Duodenal mucosa (tissue), 2 donors: Measurements from ENCODE around the gene FCHSD2.
"Not testable (repeated sequence)": the region's sequence is repeated elsewhere in the genome, so short reads cannot be mapped to it uniquely, and the experiment has no call there.

Experiments used
- H3K27ac ChIP-seq: one replicate; pipeline ENCODE4 v1.7.0; 2013; ENCODE audit warnings: low read depth, low read length
- H3K27me3 ChIP-seq, 2 donors: one replicate each; pipeline ENCODE4 v1.7.0; 2013; ENCODE audit warnings: low read length in 2 of 2, control low read depth in 1 of 2; ENCODE audit not compliant: insufficient read depth in 2 of 2, control insufficient read depth in 1 of 2
- H3K36me3 ChIP-seq, 2 donors: one replicate each; pipeline ENCODE4 v1.7.0; 2013; ENCODE audit warnings: low read length in 2 of 2, control low read depth in 1 of 2; ENCODE audit not compliant: insufficient read depth in 2 of 2, control insufficient read depth in 1 of 2
- H3K4me1 ChIP-seq, 2 donors: one replicate each; pipeline ENCODE4 v1.7.0; 2013; ENCODE audit warnings: low read length in 2 of 2, control low read depth in 1 of 2; ENCODE audit not compliant: insufficient read depth in 2 of 2, control insufficient read depth in 1 of 2
- H3K4me3 ChIP-seq, 2 donors: one replicate each; pipeline ENCODE4 v1.7.0; 2013; ENCODE audit warnings: low read length in 2 of 2, low read depth in 1 of 2
- H3K9ac ChIP-seq, 2 donors: one replicate each; pipeline ENCODE4 v1.7.0; 2013; ENCODE audit warnings: low read length in 2 of 2, low read depth in 1 of 2
- H3K9me3 ChIP-seq, 2 donors: one replicate each; pipeline ENCODE4 v1.7.0; 2013; ENCODE audit warnings: low read length in 2 of 2, control low read depth in 1 of 2; ENCODE audit not compliant: control insufficient read depth in 1 of 2

Gene FCHSD2

DNA sequence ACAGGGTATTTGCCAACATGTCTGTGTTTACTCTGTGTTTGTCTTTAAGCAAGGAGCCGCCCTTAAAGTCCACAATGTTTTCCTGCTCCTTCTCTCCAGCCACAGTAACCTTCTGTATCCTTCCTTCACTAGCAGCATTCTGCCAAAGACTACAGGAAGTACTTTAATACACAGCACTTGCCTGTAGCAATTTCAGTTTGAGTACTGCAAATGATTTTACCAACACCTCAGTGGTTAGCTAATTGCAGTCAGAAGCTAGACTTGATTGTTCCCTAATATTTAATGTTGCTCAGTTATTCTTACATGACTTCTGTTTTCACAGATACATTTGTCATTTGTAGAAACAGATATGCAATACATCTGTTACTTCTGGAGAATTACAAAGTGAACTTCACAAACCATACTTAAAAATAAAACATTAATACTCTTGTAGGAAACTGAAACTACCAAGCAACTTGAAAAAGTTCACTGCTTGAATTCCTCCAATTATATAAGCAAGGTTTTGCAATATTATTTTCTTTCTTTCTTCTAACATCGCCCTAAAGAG, 69.1 kb downstream of the FCHSD2 start:
- Histone ChIP-seq H3K36me3 (no peaks in the 10 kb centered on the region), H3K27ac (peak overlapping the region; percentile 43), H3K27me3 (no peaks in the 10 kb centered on the region), H3K4me1 (peaks cover 7 to 12% of the 10 kb centered on the region in 2 donors), H3K4me3 (peak overlapping the region in 1 of 2 donors; percentile 16), H3K9ac (peak overlapping the region in 1 of 2 donors; percentile 13), H3K9me3 (peaks cover 0 to 2% of the 10 kb centered on the region in 2 donors)

DNA sequence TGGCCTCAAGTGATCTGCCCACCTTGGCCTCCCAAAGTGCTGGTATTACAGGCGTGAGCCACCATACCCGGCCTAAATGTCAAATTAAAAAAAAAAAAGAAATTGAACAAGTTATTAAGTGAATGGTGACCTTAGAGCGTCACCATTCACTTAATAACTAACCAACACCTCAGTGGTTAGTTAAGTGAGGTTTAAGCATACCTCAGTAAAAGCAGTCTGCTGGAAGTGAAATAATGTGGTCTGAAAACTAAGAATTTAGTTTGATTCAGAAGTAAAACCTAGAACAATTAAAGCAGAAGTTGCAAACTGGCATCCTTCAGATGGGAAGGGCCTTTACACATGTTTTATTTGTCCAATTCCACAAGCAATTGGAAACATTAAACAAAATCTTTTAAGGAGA, 71.5 kb downstream of the FCHSD2 start:
- Histone ChIP-seq H3K36me3 (no peaks in the 10 kb centered on the region), H3K4me1 (peaks cover 7 to 12% of the 10 kb centered on the region in 2 donors), H3K27ac (no peak overlapping the region), H3K9me3 (no peaks in the 10 kb centered on the region), H3K9ac (no peak overlapping the region), H3K27me3 (no peaks in the 10 kb centered on the region), H3K4me3 (no peak overlapping the region)

DNA sequence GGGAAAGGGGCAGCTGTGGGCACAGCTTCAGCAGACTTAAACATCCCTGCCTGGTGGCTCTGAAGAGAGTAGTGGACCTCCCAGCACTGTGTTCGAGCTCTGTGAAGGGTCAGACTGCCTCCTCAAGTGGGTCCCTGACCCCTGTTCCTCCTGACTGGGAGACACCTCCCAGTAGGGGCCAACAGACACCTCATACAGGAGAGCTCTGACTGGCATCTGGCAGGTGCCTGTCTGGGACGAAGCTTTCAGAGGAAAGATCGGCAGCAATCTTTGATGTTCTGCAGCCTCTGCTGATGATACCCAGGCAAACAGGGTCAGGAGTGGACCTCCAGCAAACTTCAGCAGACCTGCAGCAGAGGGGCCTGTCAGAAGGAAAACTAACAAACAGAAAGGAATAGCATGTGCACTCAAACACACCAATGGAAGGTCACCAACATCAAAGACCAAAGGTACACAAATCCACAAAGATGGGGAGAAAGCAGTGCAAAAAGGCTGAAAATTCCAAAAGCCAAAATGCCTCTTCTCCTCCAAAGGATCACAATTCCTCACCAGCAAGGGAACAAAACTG, 80.2 kb downstream of the FCHSD2 start:
- H3K4me1 ChIP-seq, H3K27me3 ChIP-seq, H3K36me3 ChIP-seq, H3K9me3 ChIP-seq, H3K27ac ChIP-seq, H3K4me3 ChIP-seq, H3K9ac ChIP-seq: not testable (repeated sequence)

DNA sequence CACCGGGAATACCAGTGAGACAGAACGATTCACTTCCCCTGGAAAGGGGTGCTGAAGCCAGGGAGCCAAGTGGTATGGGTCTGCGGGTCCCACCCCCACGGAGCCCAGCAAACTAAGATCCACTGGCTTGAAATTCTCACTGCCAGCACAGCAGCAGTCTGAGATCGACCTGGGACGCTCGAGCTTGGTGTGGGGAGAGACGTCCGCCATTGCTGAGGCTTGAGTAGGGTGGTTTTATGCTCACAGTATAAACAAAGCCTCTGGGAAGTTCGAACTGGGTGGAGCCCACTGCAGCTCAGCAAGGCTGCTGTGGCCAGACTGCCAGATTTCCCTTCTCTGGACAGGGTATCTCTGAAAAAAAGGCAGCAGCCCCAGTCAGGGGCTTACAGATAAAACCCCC, 80.7 kb downstream of the FCHSD2 start:
- H3K9me3 ChIP-seq, H3K36me3 ChIP-seq, H3K4me1 ChIP-seq, H3K27me3 ChIP-seq, H3K27ac ChIP-seq, H3K9ac ChIP-seq, H3K4me3 ChIP-seq: not testable (repeated sequence)

DNA sequence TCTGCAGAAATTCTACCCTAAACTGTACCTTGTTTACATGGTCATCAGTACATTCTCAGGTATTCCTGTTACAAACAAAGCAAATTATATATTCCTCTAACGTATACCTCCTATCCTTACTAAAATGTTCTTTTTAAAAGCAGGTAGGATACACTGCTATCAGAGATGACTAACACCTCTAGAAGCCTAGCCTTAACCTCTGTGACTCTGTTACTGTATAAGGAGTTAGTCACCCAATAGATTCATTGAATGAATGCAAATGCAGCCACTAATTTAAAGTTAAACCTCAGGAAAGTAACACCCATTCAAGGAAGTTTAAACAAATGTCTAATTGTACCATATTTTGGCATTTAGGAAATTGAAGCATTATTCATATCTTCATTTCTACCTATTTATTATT, 82.2 kb downstream of the FCHSD2 start:
- Histone ChIP-seq H3K27ac (no peak overlapping the region), H3K36me3 (no peaks in the 10 kb centered on the region), H3K9me3 (no peaks in the 10 kb centered on the region), H3K9ac (no peak overlapping the region), H3K27me3 (no peaks in the 10 kb centered on the region), H3K4me1 (no peaks in the 10 kb centered on the region), H3K4me3 (no peak overlapping the region)

DNA sequence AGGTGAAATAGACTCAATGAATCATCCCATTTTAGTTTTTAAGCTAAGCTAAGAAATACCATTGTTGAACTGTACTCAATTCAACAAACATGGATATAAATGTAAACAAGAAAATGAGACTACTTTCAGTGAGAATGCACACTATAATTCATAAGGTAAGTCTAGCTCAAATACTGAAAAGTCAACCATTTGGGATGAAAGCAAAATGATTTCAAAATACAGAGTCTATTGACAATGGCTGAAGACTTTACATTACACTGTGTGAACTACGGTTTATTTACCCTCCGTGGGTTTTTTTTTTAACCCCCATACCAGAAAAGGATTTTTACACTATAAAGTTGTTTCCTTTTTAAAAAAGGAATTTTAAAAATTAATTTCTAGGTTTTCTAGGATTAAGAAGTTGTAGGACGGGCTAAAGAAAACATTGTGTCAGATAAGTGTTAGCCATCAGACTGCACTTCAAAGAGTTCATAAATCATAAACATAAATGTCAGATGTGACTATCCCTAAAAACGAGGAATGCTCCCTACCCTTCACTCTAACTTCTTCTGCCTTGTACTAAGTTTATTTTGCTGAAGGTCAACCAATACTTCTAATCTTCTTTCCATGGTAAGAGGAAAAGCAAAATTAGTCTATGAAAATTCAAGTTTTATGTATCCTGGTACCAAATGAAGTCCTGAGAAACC, 83.0 kb downstream of the FCHSD2 start:
- Histone ChIP-seq H3K36me3 (no peaks in the 10 kb centered on the region), H3K9me3 (no peaks in the 10 kb centered on the region), H3K27me3 (no peaks in the 10 kb centered on the region), H3K9ac (no peak overlapping the region), H3K4me3 (no peak overlapping the region), H3K27ac (no peak overlapping the region), H3K4me1 (no peaks in the 10 kb centered on the region)

DNA sequence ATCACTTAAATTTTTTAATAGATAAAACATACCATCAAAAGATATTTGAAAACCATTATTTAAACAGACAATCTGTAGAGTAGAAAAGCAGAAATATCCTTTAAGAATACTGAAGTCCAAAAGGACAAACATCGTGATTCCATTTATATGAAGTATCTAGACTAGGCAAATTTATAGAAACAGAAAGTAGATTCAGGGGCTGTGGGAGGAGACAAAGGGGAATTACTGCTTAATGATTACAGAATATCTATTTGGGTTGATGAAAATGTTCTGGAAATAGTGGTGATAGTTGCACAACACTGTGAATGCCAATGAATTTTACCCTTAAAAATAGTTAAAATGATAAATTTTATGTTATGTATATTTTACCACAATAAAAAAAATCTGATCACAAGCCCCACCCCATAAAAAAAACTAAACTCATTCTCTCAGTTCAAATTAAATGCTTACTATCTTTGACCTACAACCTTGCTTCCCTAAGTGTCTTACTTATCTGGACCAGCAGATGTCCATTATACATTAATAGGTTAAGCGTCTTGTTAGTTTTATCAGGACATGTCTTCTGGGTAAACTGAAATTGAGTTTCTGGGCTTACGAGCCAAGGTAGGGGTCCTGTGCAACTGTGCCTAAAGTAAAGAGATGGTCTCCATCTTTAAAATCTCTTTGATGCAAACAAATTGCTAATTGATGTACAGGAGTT, 86.3 kb downstream of the FCHSD2 start:
- H3K4me3 ChIP-seq, result no peak overlapping the region
- no peaks in the 10 kb centered on the region for H3K4me1 ChIP-seq
- no peak overlapping the region for H3K27ac ChIP-seq
- no peak overlapping the region for H3K9ac ChIP-seq
- no peaks in the 10 kb centered on the region for H3K9me3 ChIP-seq
- H3K27me3 ChIP-seq, result no peaks in the 10 kb centered on the region
- H3K36me3 ChIP-seq, result no peaks in the 10 kb centered on the region

DNA sequence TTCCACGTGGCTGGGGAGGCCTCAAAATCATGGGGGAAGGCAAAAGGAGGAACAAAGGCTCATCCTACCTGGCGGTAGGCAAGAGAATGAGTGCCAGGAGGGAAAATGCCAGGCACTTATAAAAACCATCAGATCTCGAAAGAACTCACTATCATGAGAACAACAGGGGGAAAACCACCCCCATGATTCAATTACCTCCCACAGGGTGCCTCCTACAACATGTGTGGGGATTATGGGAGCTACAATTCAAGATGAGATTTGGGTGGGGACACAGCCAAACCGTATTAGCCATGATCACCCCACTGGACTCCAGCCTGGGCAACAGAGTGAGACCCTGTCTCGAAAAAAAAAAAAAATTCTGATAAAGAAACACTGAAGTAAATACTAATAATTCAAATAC, 87.1 kb downstream of the FCHSD2 start:
- H3K4me1 ChIP-seq, result no peaks in the 10 kb centered on the region
- no peaks in the 10 kb centered on the region for H3K36me3 ChIP-seq
- no peaks in the 10 kb centered on the region for H3K27me3 ChIP-seq
- H3K9me3 ChIP-seq, result no peaks in the 10 kb centered on the region
- H3K27ac ChIP-seq, result no peak overlapping the region
- no peak overlapping the region for H3K9ac ChIP-seq
- no peak overlapping the region for H3K4me3 ChIP-seq

DNA sequence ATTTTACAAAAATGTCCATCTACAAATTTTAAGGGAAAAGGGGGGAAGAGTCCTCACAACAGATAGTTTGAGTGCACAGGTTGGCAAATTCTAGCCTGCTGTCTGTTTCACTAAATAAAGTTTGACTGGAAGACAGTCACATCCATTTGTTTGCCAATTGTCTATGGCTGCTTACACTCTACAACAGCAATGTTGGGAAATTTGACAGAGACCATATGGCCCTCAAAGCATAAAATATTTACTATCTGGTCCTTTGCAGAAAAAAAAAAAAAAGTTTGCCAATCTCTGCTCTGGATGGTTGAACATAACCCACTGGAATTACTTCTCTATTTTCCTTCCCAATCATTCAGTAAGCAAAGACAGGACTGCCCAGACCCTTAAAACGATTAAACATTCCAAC, 88.2 kb downstream of the FCHSD2 start:
- Histone ChIP-seq H3K4me1 (peaks cover 0 to under 1% of the 10 kb centered on the region in 2 donors), H3K4me3 (no peak overlapping the region), H3K9me3 (no peaks in the 10 kb centered on the region), H3K27ac (no peak overlapping the region), H3K27me3 (no peaks in the 10 kb centered on the region), H3K9ac (no peak overlapping the region), H3K36me3 (no peaks in the 10 kb centered on the region)

DNA sequence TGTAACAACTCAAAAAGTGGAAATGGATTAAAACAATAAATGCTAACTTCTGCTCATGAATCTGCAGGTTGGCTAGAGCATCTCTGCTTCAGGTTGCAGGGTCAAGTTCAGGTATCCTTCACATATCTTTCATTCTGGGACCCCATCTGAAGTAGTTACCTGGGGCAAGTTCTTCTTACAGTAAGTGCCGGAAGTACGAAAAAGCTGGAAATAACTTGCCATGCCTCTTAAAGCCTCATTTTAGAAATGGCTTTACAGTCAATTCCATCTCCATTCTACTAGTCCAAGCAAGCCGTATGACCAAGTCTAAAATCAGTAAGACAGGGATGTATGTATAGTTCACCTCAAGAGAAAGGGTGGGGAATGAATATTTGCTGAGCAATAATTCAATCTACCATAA, 93.7 kb downstream of the FCHSD2 start:
- Histone ChIP-seq H3K9ac (no peak overlapping the region), H3K9me3 (no peaks in the 10 kb centered on the region), H3K36me3 (no peaks in the 10 kb centered on the region), H3K4me3 (no peak overlapping the region), H3K4me1 (peaks cover 10 to 18% of the 10 kb centered on the region in 2 donors), H3K27me3 (no peaks in the 10 kb centered on the region), H3K27ac (peak overlapping the region; percentile 41)
